H1 (cell line): ENCODE results near the gene MBTPS1. TPM values are rescaled to one million over a fixed set of nuclear protein-coding genes. Genes with fewer than 3 reads are reported as not detected.

Source experiments
- CTCF ChIA-PET: fragments of 300-600 bp; sonication (Branson Sonifier 250); formaldehyde crosslinking; loops from one replicate; lab custom pipeline; 2021; ENCODE audit not compliant: partially characterized antibody; lab: Charles Lee
- POLR2A ChIA-PET: fragments of 300-600 bp; sonication (Branson Sonifier 250); formaldehyde crosslinking; loops from one replicate; lab custom pipeline; 2021; ENCODE audit warnings: inconsistent platforms; ENCODE audit not compliant: partially characterized antibody; lab: Charles Lee
- DNase-seq, 2 experiments: peaks; one replicate each; pipeline versions ENCODE4 v3.0.0 to v3.0.0-alpha.2; 2010 to 2022; ENCODE audit warnings: low spot score in 2 of 2, low read depth in 1 of 2, mixed read lengths in 1 of 2
- FAIRE-seq: peaks from 2 replicates; lab custom pipeline; 2011; peaks lifted over from hg19 to GRCh38; lab: Jason Lieb, UNC
- H2AFZ ChIP-seq: 2 replicates; pipeline ENCODE4 v1.8.1; 2012; ENCODE audit warnings: low read length, inconsistent platforms
- H2AK5ac ChIP-seq: 2 replicates; pipeline ENCODE4 v1.6.1; 2013; ENCODE audit warnings: low read depth, low read length
- H2BK120ac ChIP-seq: replicated peaks from 2 replicates; pipeline ENCODE3; 2013; ENCODE audit warnings: low read depth, low read length, inconsistent platforms
- H2BK12ac ChIP-seq: 2 replicates; pipeline ENCODE4 v1.6.1; 2013; ENCODE audit warnings: low read depth, low read length
- H2BK15ac ChIP-seq: 2 replicates; pipeline ENCODE4 v1.6.1; 2013; ENCODE audit warnings: low read length
- H2BK20ac ChIP-seq: 2 replicates; pipeline ENCODE4 v1.6.1; 2013; ENCODE audit warnings: low read length
- H2BK5ac ChIP-seq: 2 replicates; pipeline ENCODE4 v1.6.1; 2013; ENCODE audit warnings: low read depth, low read length
- H3K14ac ChIP-seq: 2 replicates; pipeline ENCODE4 v1.6.1; 2013; ENCODE audit warnings: inconsistent platforms; ENCODE audit not compliant: insufficient read length
- H3K18ac ChIP-seq: 2 replicates; pipeline ENCODE4 v1.6.1; 2013; ENCODE audit warnings: low read length; ENCODE audit errors: extremely low read depth
- H3K23ac ChIP-seq: 2 replicates; pipeline ENCODE4 v1.6.1; 2013; ENCODE audit warnings: inconsistent platforms; ENCODE audit not compliant: insufficient read length
- H3K23me2 ChIP-seq: 2 replicates; pipeline ENCODE4 v1.6.1; 2013; ENCODE audit warnings: low read depth, low read length
- H3K27ac ChIP-seq: 2 replicates; pipeline ENCODE4 v1.6.1; 2011; ENCODE audit warnings: low read depth, low read length, inconsistent platforms
- H3K27me3 ChIP-seq, 4 experiments: replicated peaks in 1 of 4; 1 replicate in 1 of 4; 2 replicates in 3 of 4; pipeline versions ENCODE4 v1.6.1 to v1.8.1; 2011 to 2013; ENCODE audit warnings: low read length in 3 of 4, mild to moderate bottlenecking in 3 of 4, inconsistent platforms in 2 of 4, mixed read lengths in 2 of 4, moderate library complexity in 1 of 4; ENCODE audit not compliant: control insufficient read depth in 3 of 4, insufficient read depth in 3 of 4; ENCODE audit errors: extremely low read depth in 1 of 4
- H3K36me3 ChIP-seq, 4 experiments: 2 replicates each; pipeline versions ENCODE4 v1.6.1 to v1.8.1; 2011 to 2013; ENCODE audit warnings: mild to moderate bottlenecking in 4 of 4, low read length in 3 of 4, moderate library complexity in 2 of 4, control low read depth in 1 of 4, inconsistent platforms in 1 of 4; ENCODE audit not compliant: insufficient read depth in 4 of 4, control insufficient read depth in 2 of 4
- H3K4ac ChIP-seq: replicated peaks from 2 replicates; pipeline ENCODE3; 2013; ENCODE audit warnings: low read length, low read depth, mixed read lengths, inconsistent platforms; ENCODE audit not compliant: insufficient read length
- H3K4me1 ChIP-seq, 4 experiments: replicated peaks in 1 of 4; 1 replicate in 1 of 4; 2 replicates in 3 of 4; pipeline versions ENCODE4 v1.6.1 to v1.8.1; 2011 to 2013; ENCODE audit warnings: low read length in 3 of 4, inconsistent platforms in 2 of 4, mixed read lengths in 1 of 4; ENCODE audit not compliant: insufficient read depth in 4 of 4, control insufficient read depth in 3 of 4
- H3K4me2 ChIP-seq, 2 experiments: 2 replicates each; pipeline versions ENCODE4 v1.6.1 to v1.8.1; 2011 to 2013; ENCODE audit warnings: low read depth in 2 of 2, low read length in 2 of 2, control low read depth in 1 of 2, inconsistent platforms in 1 of 2, mild to moderate bottlenecking in 1 of 2; ENCODE audit not compliant: insufficient read depth in 1 of 2
- H3K4me3 ChIP-seq, 4 experiments: fragments of 200-600, 300-600 bp in 1 of 4; sonication (generic), shearing (Covaris generic), sonication (Bioruptor Twin) in 1 of 4; 2 replicates each; pipeline versions ENCODE4 v1.5.1 to v1.8.1; 2011 to 2016; ENCODE audit warnings: low read length in 4 of 4, low read depth in 3 of 4, control low read depth in 2 of 4, inconsistent platforms in 2 of 4, mild to moderate bottlenecking in 2 of 4, mixed read lengths in 1 of 4, moderate library complexity in 1 of 4; ENCODE audit not compliant: insufficient read depth in 2 of 4; ENCODE audit errors: extremely low read depth in 1 of 4
- H3K56ac ChIP-seq: replicated peaks from 2 replicates; pipeline ENCODE3; 2013; ENCODE audit warnings: low read depth, mild to moderate bottlenecking, mixed read lengths, low read length, inconsistent platforms; ENCODE audit not compliant: insufficient read length
- H3K79me1 ChIP-seq: 2 replicates; pipeline ENCODE4 v1.6.1; 2013; ENCODE audit warnings: low read depth, low read length, control low read depth
- H3K79me2 ChIP-seq, 2 experiments: 2 replicates each; pipeline versions ENCODE4 v1.6.1 to v1.8.1; 2012 to 2013; ENCODE audit warnings: low read length in 2 of 2, mild to moderate bottlenecking in 2 of 2, inconsistent platforms in 1 of 2; ENCODE audit not compliant: insufficient read depth in 2 of 2, control insufficient read depth in 1 of 2
- H3K9ac ChIP-seq, 4 experiments: replicated peaks in 1 of 4; 1 replicate in 1 of 4; 2 replicates in 3 of 4; pipeline versions ENCODE4 v1.6.1 to v1.8.1; 2011 to 2013; ENCODE audit warnings: low read depth in 3 of 4, low read length in 3 of 4, control low read depth in 2 of 4, mild to moderate bottlenecking in 2 of 4, moderate library complexity in 2 of 4, inconsistent platforms in 1 of 4; ENCODE audit errors: extremely low read depth in 1 of 4
- H3K9me3 ChIP-seq, 2 experiments: 2 replicates each; pipeline versions ENCODE4 v1.6.1 to v1.8.1; 2012 to 2013; ENCODE audit warnings: mild to moderate bottlenecking in 2 of 2, moderate library complexity in 2 of 2, control low read depth in 1 of 2, inconsistent platforms in 1 of 2, low read depth in 1 of 2, low read length in 1 of 2, mixed read lengths in 1 of 2; ENCODE audit not compliant: insufficient read depth in 2 of 2
- H4K20me1 ChIP-seq, 2 experiments: replicated peaks in 1 of 2; 2 replicates each; pipeline versions ENCODE3 to v1.8.1; 2011 to 2013; ENCODE audit warnings: inconsistent platforms in 2 of 2, low read length in 2 of 2, mild to moderate bottlenecking in 1 of 2; ENCODE audit not compliant: insufficient read depth in 2 of 2, control insufficient read depth in 1 of 2
- H4K5ac ChIP-seq: 2 replicates; pipeline ENCODE4 v1.6.1; 2013; ENCODE audit warnings: low read length, low read depth, mixed read lengths, inconsistent platforms; ENCODE audit not compliant: insufficient read length
- H4K8ac ChIP-seq: 2 replicates; pipeline ENCODE4 v1.8.0; 2013; ENCODE audit warnings: mild to moderate bottlenecking, moderate library complexity, low read length, inconsistent platforms; ENCODE audit not compliant: insufficient read depth; ENCODE audit errors: extremely low read depth
- H4K91ac ChIP-seq: replicated peaks from 2 replicates; pipeline ENCODE3; 2013; ENCODE audit warnings: low read length, mixed read lengths, inconsistent platforms; ENCODE audit not compliant: insufficient read length
- CBX5 ChIP-seq: fragments of 300-800, 300-1000 bp; sonication (generic); IDR thresholded peaks from 2 replicates; pipeline ENCODE4 v1.7.1; 2016; ENCODE audit warnings: antibody characterized with exemption, low read length, low read depth
- EGR1 ChIP-seq: IDR thresholded peaks from 2 replicates; pipeline ENCODE4 v1.6.1; 2011; ENCODE audit warnings: low read depth, low read length, borderline replicate concordance
- EP300 ChIP-seq, 2 experiments: IDR thresholded peaks; 1 replicate in 1 of 2; 2 replicates in 1 of 2; pipeline ENCODE4 v1.6.1; 2011 to 2012; ENCODE audit warnings: low read depth in 2 of 2, low read length in 2 of 2, mild to moderate bottlenecking in 2 of 2, borderline replicate concordance in 1 of 2, inconsistent platforms in 1 of 2, moderate library complexity in 1 of 2
- RFX5 ChIP-seq: IDR thresholded peaks from 2 replicates; pipeline ENCODE4 v1.6.1; 2011; ENCODE audit warnings: low read depth, low read length, improper control_type of control experiment, borderline replicate concordance
- RNF2 ChIP-seq: fragments of 200-900, 300-1000 bp; sonication (generic); IDR thresholded peaks from 2 replicates; pipeline ENCODE4 v1.7.1; 2016; ENCODE audit warnings: borderline replicate concordance, low read depth, mild to moderate bottlenecking, antibody characterized with exemption, low read length; ENCODE audit not compliant: poor library complexity, severe bottlenecking; ENCODE audit errors: missing control alignments
- RXRA ChIP-seq: IDR thresholded peaks from 2 replicates; pipeline ENCODE4 v1.6.1; 2011; ENCODE audit warnings: low read depth, mild to moderate bottlenecking, low read length, moderate library complexity; ENCODE audit not compliant: insufficient read depth
- SIN3A ChIP-seq, 2 experiments: IDR thresholded peaks in 1 of 2; conservative IDR thresholded peaks in 1 of 2; 2 replicates each; pipeline ENCODE4 v1.6.1; 2011 to 2012; ENCODE audit warnings: low read length in 2 of 2, improper control_type of control experiment in 1 of 2, low read depth in 1 of 2, mild to moderate bottlenecking in 1 of 2
- SP2 ChIP-seq: IDR thresholded peaks from 2 replicates; pipeline ENCODE4 v1.6.1; 2012; ENCODE audit warnings: mild to moderate bottlenecking, low read length, inconsistent platforms
- WGBS, 2 experiments: shearing (Covaris generic) in 1 of 2; methylation state at CpG; one replicate each; pipeline versions ENCODE4 v1.1.6 to v1.1.7; 2013 to 2015; ENCODE audit warnings: low lambda C conversion rate in 2 of 2, mixed read lengths in 2 of 2, inconsistent platforms in 1 of 2, low coverage in 1 of 2, missing lambda C conversion rate in 1 of 2; ENCODE audit not compliant: insufficient replicate concordance in 2 of 2, insufficient coverage in 1 of 2, insufficient read length in 1 of 2; ENCODE audit errors: extremely low coverage in 1 of 2, missing lambda C conversion rate in 1 of 2; 5-methylcytosine and 5-hydroxymethylcytosine counted together
- polyA plus RNA-seq, 7 experiments: library from polyadenylated mRNA; depleted of rRNA in 3 of 7; stranded (reverse) in 5 of 7; unstranded in 2 of 7; fragments of >200 nt in 5 of 7; fragments of 200-250 nt in 2 of 7; gene quantifications; 1 replicate in 5 of 7; 2 replicates in 1 of 7; 4 replicates in 1 of 7; pipeline versions ENCODE4 v1.2.1 to v1.2.3, GENCODE V29; 2011 to 2013; ENCODE audit warnings: missing spikeins in 2 of 7, mixed read lengths in 2 of 7
- total RNA-seq: library from RNA; stranded (reverse); fragmentation: NEBNext Ultra II Directional; extraction: Animal tissue kit (Norgen Biotek cat#: 25700); gene quantifications from 2 replicates; pipeline ENCODE4 v1.2.1, GENCODE V29; 2021
- TF ChIP-seq, protein P1 (sequence below): IDR thresholded peaks from 2 replicates; pipeline ENCODE4 v1.6.1; 2012; ENCODE audit warnings: inconsistent platforms
- TF ChIP-seq, protein P2 (sequence below): IDR thresholded peaks from 2 replicates; pipeline ENCODE4 v1.6.1; 2011; ENCODE audit warnings: low read length, improper control_type of control experiment

MBTPS1 gene
- total and polyA plus RNA-seq, 2 of the 8 experiments (the other 6 are each of a cell fraction or from before 2014, with no cell fraction given): 30.6 to 53.3 TPM

DNA sequence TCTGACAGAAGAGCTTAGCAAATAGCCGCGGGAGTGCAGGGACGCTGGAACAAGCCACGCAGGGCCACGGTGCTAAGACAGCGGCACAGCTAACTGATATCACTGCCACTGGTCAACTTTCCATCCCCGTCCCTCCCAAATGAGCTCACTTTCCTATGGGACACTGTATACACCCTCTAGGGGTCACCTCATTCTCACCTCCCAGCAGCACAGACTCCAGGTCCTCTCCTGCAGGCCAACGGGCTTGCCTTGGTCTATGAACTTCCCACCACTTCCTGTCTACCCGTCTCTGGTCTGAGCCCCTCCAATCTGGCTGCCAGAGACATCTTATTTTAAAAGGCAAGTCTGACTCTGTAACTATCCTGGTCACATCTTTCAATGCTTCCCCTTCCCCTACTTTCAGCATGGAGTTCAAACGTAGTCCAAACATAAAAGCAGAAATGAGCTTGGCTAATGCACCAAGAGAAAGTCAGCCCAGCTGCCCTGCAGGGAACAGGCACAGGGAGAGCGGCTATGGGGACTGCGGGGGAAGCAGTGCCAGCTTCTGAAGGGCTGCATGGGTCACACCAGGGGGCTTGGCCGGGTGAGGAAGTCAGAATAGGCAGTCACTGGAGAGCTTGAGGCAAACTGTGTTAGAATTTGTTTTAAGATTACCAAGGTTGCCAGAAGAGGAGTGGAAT, 47.8 kb downstream of the MBTPS1 start:
- Histone ChIP-seq H2BK20ac (no peak overlapping the region), H3K79me1 (no peaks in the 10 kb centered on the region; the same call in 1 of the 2 replicates), H3K9ac (no peak overlapping the region), H3K56ac (no peak overlapping the region), H3K4me3 (no peak overlapping the region), H3K79me2 (no peaks in the 10 kb centered on the region), H4K20me1 (peaks cover 2 to 4% of the 10 kb centered on the region in 2 experiments), H4K5ac (no peak overlapping the region), H2AK5ac (no peak overlapping the region), H2BK5ac (no peak overlapping the region), H3K36me3 (peaks cover 10 to 57% (median 32%) of the 10 kb centered on the region in 4 experiments; a peak in 7 of 8 replicates), H3K4ac (no peak overlapping the region), H3K9me3 (no peaks in the 10 kb centered on the region), H2BK120ac (no peak overlapping the region), H3K4me2 (no peak overlapping the region), H4K91ac (no peak overlapping the region), H3K27me3 (no peaks in the 10 kb centered on the region), H3K4me1 (no peaks in the 10 kb centered on the region), H2AFZ (no peak overlapping the region), H2BK15ac (no peak overlapping the region), H3K18ac (no peak overlapping the region), H3K27ac (no peak overlapping the region), H3K23me2 (no peaks in the 10 kb centered on the region), H4K8ac (no peak overlapping the region), H3K23ac (no peak overlapping the region), H3K14ac (no peak overlapping the region), H2BK12ac (no peak overlapping the region)
- POLR2A ChIA-PET: interaction anchor here (1.4 kb wide), 1 partner anchor 9 kb away, joined by 3 read pairs; no protein-coding TSS in a partner anchor
- 87% methylated on average over 13 of the region's 13 CpGs; no CpG with 5 or more reads in 1 of the 2 experiments for WGBS, 2 experiments
- FAIRE-seq (no peak), DNase-seq (no peak)
- CTCF ChIA-PET: interaction anchor here (0.6 to 21.4 kb wide), 18 partner anchors 9 to 439 kb away, joined by 3 to 366 read pairs (median 4); partner anchors contain the start of genes OSGIN1 and SLC38A8
- TF ChIP-seq EGR1 (no peak), RFX5 (no peak), SP2 (no peak), CBX5 (no peak), SIN3A (conservative IDR thresholded peaks at IDR 0.05 in 1 of 2, IDR thresholded peaks at IDR 0.05 in 1 of 2; ENCODE audit: low read depth in 1 of 2, low read length in 2 of 2) (no peak), RNF2 (no peak), RXRA (no peak), EP300 (IDR thresholded peaks at IDR 0.05; ENCODE audit: borderline replicate concordance in 1 of 2, low read depth in 2 of 2, low read length in 2 of 2) (no peak)
- TF ChIP-seq, protein P1, sequence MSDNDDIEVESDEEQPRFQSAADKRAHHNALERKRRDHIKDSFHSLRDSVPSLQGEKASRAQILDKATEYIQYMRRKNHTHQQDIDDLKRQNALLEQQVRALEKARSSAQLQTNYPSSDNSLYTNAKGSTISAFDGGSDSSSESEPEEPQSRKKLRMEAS: no peak
- TF ChIP-seq, protein P2, sequence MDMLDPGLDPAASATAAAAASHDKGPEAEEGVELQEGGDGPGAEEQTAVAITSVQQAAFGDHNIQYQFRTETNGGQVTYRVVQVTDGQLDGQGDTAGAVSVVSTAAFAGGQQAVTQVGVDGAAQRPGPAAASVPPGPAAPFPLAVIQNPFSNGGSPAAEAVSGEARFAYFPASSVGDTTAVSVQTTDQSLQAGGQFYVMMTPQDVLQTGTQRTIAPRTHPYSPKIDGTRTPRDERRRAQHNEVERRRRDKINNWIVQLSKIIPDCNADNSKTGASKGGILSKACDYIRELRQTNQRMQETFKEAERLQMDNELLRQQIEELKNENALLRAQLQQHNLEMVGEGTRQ: no peak
